ENCODE measurements around the gene ZIM2. TPM values are rescaled to one million over a fixed set of nuclear protein-coding genes. Genes with fewer than 3 reads are reported as not detected.

The ZIM2 gene
- total RNA-seq, 1 donor: not detected

- DNase-seq (ENCODE audit: low read depth): peak; percentile 87
- H3K4me3 ChIP-seq (ENCODE audit: low read depth, low read length): peak overlapping the region; percentile 51
- TF ChIP-seq CTCF (IDR thresholded peaks at IDR 0.05; ENCODE audit: insufficient read depth, low read depth, low read length): no peak
Observed at GRCh38 chr19:56838909-56839651, 1.4 kb downstream of the ZIM2 start.

GRCh38 chr19:56838024-56838908 lies 2.3 kb downstream of the ZIM2 start:
- DNase-seq (ENCODE audit: low read depth): peak; percentile 32
- TF ChIP-seq CTCF (IDR thresholded peaks at IDR 0.05; ENCODE audit: insufficient read depth, low read depth, low read length): peak; percentile 24
- H3K4me3 ChIP-seq (ENCODE audit: low read depth, low read length): peak overlapping the region; percentile 51

GRCh38 chr19:56837492-56838023 lies 3.0 kb downstream of the ZIM2 start:
- DNase-seq (ENCODE audit: low read depth): peak; percentile 10
- peak; percentile 11 for TF ChIP-seq CTCF (IDR thresholded peaks at IDR 0.05; ENCODE audit: insufficient read depth, low read depth, low read length)
- H3K4me3 ChIP-seq (ENCODE audit: low read depth, low read length): peak overlapping the region; percentile 51

GRCh38 chr19:56837004-56837403 lies 3.5 kb downstream of the ZIM2 start:
- no peak overlapping the region for H3K4me3 ChIP-seq (ENCODE audit: low read depth, low read length)
- no peak for TF ChIP-seq CTCF (IDR thresholded peaks at IDR 0.05; ENCODE audit: insufficient read depth, low read depth, low read length)
- DNase-seq (ENCODE audit: low read depth): no peak

- H3K4me3 ChIP-seq (ENCODE audit: low read depth, low read length): no peak overlapping the region
- no peak for TF ChIP-seq CTCF (IDR thresholded peaks at IDR 0.05; ENCODE audit: insufficient read depth, low read depth, low read length)
- DNase-seq (ENCODE audit: low read depth): no peak
Observed at GRCh38 chr19:56836059-56836458, 4.5 kb downstream of the ZIM2 start.

DNA sequence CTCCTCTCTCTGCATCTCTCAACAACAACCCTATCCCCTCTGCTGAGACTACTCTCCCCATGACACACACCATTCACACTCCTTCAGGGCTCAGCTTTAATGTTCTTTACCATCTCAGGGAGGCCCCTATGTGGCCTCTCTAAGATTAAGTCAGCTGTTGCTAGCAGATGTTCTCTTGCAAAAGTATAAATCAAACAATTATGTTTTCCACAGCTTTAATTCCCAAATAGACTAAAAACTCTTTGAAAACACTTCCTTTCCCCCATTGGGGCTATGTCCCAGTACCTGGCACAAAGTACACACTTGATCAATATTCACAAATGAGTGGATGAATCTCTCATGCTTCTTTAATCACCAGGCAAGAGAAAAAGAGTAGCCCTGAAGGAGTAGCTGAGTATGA lies 5.1 kb downstream of the ZIM2 start:
- no peak for TF ChIP-seq CTCF (IDR thresholded peaks at IDR 0.05; ENCODE audit: insufficient read depth, low read depth, low read length)
- no peak for DNase-seq (ENCODE audit: low read depth)
- no peak overlapping the region for H3K4me3 ChIP-seq (ENCODE audit: low read depth, low read length)

Data from fibroblast of villous mesenchyme (primary cell).